A673 (cell line): Measurements from ENCODE around the gene CCR6.

Experiments
- CTCF ChIP-seq: fragments of 300-800, 200-600 bp; sonication (generic); conservative IDR thresholded peaks from 2 replicates; pipeline ENCODE4 v1.5.1; 2017; ENCODE audit warnings: low read depth, mild to moderate bottlenecking, antibody characterized with exemption, low read length, moderate library complexity, mixed read lengths
- EZH2 ChIP-seq: fragments of 200-600 bp; sonication (generic); IDR thresholded peaks from 2 replicates; pipeline ENCODE4 v1.6.1; 2017; ENCODE audit warnings: borderline replicate concordance, low read depth, mild to moderate bottlenecking, mixed read lengths, antibody characterized with exemption, low read length; ENCODE audit not compliant: poor library complexity, severe bottlenecking

DNA sequence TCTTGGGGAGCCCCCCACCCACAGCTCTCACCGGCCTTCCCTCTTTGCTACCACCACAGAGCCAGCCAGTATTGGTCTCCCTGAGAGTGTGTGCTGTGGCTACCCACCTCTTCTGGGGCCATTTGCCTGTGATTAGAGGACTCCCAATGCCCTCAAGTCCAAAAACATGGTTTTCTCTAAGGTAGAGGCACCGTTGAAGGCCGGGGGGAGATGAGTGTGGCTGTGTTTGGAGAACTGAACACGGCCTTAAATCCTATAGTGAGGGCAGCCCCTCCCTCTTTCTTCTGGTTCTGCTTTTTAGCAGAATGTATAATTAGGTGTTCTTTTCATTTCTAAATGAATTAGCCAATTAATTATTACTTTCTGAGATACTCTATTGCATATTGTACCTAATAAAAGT is 2.5 kb downstream of the CCR6 start:
- no peak for TF ChIP-seq CTCF
- TF ChIP-seq EZH2: no peak
